Astrocyte of the spinal cord (primary cell): ENCODE results near the gene LGALS9B.
"Not testable (repeated sequence)": the region's sequence is repeated elsewhere in the genome, so short reads cannot be mapped to it uniquely, and the experiment has no call there.

Experiments used
- DNase-seq: peaks from one replicate; pipeline ENCODE4 v3.0.0; 2011; ENCODE audit warnings: low read depth, low spot score
- H3K4me3 ChIP-seq: 2 replicates; pipeline ENCODE4 v1.5.1; 2011; ENCODE audit warnings: low read depth, mild to moderate bottlenecking, low read length, moderate library complexity
- in situ Hi-C: cut with HindIII; loops from 2 replicates; pipeline ENCODE4 v1.10.0; 2017; ENCODE audit warnings: low sequenced_read_pairs

Gene LGALS9B

DNA sequence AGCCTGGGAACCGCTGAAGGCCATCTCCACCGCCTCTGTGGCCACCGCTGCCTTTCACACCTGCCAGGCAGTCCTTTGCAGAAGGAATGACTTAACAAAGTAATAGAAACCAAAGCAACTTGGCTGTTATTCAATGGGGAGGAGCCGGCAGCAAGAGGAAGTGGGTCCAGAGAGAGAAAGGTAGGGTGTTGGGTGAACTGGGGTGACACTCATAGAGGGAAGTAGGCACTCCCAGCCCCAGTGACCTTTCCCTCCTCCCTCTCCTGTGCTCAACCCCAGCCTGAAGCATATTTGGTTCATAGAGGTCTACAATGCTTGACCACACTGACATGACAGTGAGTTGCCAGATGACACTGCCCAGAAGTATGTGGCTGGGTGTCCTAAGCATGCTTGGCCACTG, at the start of gene LGALS9B:
Gene LGALS9B (minus strand): TSS at position 93 of the 400 bp plus-strand sequence. CDS start 69 bp downstream, at position 24.
- DNase-seq, in situ Hi-C loops, H3K4me3 ChIP-seq: not testable (repeated sequence)

DNA sequence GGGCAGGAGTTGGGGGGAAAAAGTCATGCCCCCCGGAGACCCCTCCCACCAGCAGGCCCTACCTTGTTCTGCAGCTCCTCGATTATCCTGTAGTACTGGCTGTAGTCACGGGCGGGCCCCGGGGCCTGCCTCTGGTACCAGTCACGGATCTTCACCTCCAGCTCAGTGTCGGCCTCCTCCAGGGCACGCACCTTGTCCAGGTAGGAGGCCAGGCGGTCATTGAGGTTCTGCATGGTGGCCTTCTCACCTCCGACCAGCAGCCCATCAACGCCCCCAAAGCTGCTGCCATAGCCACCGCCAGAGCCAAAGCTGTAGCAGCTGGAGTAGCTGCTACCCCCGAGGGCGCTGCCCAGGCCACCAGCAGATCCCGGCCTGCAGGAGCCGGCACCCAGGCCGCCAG, 49.6 kb upstream of the LGALS9B start:
- H3K4me3 ChIP-seq, in situ Hi-C loops, DNase-seq: not testable (repeated sequence)

DNA sequence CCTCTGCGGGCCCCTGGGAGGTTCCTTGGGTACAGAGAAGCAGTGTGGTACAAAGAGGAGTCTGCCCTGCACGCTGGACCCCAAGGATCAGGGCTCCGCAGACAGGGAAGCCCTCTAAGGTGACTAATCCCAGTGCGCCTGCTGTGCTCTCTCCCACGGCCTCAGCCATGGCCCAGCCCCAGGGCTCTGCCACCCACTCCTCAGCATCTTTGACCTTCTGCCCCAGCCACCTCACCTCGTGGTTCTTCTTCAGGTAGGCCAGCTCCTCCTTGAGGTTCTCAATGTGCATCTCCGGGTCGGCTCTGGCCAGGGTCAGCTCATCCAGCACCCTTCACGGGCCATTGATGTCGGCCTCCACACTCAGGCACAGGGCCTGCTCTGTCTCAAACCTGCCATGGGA, 47.8 kb upstream of the LGALS9B start:
- H3K4me3 ChIP-seq, DNase-seq, in situ Hi-C loops: not testable (repeated sequence)

DNA sequence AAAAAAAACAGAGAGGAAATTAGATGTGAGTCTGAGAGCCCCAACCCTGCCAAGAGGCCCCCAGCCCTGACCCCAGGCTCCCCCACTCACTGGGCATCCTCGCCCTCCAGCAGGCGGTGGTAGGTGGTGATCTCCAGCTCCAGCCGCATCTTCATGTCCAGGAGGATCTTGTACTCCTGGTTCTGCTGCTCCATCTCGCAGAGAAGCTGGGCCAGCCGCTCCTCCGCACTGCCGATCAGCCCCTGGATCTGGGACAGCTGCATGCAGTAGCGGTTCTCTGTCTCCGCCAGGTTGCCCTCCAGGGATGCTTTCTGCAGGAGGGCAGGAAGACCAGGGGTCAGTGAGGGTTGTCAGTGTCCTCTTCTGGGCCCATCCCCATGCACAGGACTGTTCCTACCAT, 46.2 kb upstream of the LGALS9B start:
- in situ Hi-C loops, DNase-seq, H3K4me3 ChIP-seq: not testable (repeated sequence)

DNA sequence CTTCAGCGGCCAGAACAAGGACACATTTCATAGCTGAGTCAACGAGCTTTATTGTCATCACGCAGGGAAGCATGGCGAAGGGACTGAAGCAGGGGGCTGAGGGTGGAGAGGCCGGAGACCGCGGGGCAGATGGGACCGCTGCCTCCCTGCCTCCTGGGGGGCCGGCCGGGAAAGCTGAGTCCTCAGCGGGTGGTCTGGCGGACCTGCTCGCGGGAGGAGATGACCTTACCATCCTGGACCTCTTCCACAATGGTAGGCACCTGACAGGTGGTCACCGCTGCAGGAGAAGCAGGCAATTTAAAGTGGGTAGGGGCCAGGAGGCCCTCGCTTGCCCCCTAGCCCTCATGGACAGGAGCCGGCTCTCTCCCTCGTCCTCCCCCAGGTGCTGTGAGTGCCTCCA, 45.0 kb upstream of the LGALS9B start:
- DNase-seq, H3K4me3 ChIP-seq, in situ Hi-C loops: not testable (repeated sequence)

DNA sequence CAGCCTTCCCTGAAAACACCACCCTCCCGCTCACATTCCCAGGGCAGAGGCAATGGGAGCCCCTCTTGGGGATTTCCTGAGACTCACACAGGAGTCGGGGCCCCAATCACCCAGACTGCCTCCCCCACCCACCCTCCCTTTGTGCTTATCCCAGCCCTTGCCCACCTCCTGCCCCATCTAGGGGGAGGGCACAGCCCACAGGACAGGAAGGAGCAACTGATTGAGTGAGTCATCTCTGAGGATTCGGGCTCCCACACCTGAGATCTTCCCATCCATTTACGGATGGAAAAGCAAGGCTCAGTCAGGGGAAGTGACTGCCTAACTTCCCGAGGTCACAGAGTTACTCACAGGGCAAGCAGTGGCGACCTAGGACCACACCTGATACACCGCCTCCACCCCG, 44.4 kb upstream of the LGALS9B start:
- DNase-seq, in situ Hi-C loops, H3K4me3 ChIP-seq: not testable (repeated sequence)

DNA sequence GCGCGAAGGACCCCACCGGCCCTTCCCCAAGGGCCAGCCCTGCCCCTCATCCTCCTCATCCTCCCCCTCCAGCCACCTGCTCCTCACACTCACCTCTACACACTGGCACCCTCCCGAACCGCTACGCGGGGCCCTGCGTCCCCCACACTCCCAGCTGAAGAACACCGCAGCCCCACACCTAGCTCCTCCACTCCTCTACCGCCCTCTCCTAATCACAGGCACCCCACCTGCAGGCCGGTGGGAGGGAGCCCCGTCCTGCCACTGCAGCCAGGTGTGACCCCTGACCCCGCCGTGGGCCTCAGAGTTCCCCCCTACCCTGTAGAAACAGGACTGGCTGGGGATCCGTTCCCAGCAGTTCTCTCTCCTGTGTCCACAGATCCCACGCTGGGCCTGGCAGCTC, 38.0 kb upstream of the LGALS9B start:
- in situ Hi-C loops, DNase-seq, H3K4me3 ChIP-seq: not testable (repeated sequence)

DNA sequence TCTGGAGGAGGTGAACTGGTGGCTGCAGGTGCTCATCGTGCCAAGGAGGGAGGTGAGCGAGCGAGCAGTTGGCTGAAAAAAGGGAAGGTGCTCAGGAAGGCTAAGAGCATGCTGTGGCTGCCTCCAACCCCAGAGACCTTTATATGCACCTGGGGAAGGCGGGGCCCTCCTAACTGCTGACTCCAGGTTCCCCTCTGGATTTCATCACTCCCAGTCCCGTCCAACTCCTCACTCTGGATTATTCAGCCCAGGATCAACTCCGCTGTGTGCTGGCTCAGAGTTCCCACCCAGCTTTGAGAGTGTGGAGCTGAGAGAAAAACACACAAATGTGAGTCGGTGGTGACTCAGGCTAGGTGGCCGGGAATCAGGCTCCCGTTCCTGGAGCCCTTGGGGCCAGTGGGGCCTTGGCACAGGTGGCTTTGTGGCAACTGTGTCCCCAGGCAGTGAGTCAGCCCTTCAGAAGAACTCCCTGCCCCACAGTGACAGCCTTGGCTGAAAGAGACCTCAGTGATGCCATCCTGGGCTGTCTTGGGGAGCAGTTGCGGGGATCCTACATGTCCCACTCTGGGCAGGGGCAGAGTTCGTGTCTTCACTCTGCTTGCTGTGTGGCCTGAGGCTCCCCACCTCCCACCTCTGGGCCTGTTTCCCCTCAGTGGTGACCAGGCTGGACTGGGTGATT, 37.2 kb upstream of the LGALS9B start:
- DNase-seq, H3K4me3 ChIP-seq, in situ Hi-C loops: not testable (repeated sequence)

DNA sequence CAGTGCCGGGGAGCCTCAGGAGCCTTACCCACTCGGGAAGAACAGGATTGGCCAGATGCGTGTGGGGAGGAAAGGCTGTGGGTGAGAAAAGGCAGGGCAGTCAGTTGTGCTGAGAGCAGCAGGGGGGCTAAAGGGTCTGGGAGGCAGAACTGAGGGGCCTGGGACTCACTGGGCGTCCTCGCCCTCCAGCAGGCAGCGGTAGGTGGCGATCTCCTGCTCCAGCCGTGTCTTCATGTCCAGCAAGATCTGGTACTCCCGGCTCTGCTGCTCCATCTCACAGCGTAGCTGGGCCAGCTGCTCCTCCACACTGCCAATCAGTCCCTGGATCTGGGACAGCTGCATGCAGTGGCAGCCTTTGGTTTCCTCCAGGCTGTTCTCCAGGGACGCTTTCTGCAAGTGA, 34.6 kb upstream of the LGALS9B start:
- in situ Hi-C loops, DNase-seq, H3K4me3 ChIP-seq: not testable (repeated sequence)

DNA sequence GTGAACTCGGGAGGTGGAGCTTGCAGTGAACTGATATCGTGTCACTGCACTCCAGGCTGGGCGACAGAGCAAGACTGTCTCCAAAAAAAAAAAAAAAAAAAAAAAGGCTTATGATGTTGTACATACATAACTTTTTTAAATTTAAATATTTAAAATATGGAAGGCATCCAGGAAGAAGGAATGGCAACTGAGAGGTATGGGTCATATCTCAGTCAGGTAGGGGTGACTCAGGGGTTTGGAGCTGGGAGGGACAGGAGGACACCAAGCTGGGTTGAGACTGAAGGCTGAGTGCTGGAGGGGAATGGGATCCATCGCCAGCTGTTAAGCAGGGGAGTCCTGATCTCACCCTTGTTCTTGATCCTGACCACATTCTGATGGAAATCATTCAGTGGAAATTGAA, 33.0 kb upstream of the LGALS9B start:
- H3K4me3 ChIP-seq, DNase-seq, in situ Hi-C loops: not testable (repeated sequence)

DNA sequence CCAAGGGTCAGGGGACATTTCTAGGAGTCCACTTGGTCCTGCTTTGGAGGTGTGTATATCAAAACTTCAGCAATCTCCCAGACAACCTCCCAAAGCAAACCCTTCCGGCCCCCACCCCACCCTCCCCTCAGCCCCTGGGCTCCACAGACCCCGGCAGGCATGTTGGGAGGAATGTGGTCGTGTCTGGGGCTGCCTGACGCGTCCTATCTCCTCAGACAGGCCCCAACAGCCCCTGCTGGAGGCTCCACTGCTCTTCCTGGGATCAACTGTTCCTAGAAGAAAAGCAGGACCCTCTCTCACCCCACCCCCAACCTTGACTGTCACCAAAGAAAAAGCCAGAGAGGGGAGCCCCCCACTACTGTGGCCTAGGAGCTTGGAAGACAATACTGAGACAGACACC, 28.1 kb upstream of the LGALS9B start:
- in situ Hi-C loops, DNase-seq, H3K4me3 ChIP-seq: not testable (repeated sequence)

DNA sequence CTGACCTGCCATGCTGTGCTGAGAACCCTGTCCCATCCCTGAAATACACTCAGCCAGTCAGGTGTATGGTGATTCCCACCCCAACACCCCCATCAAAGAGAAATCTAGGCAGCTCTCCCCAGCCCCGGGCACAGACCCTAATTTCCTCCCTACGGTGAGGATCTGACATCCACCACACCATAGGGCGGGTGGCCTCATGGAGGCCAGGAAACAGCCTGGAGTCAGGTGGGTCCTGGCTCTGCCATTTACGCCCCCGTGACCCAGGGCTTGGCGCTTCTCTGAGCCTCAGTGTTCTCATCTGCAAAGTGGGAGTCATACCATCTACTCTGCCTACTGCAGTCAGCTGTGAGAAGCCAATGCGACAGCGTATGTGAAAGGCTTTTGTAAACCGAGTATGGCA, 27.4 kb upstream of the LGALS9B start:
- H3K4me3 ChIP-seq, in situ Hi-C loops, DNase-seq: not testable (repeated sequence)

DNA sequence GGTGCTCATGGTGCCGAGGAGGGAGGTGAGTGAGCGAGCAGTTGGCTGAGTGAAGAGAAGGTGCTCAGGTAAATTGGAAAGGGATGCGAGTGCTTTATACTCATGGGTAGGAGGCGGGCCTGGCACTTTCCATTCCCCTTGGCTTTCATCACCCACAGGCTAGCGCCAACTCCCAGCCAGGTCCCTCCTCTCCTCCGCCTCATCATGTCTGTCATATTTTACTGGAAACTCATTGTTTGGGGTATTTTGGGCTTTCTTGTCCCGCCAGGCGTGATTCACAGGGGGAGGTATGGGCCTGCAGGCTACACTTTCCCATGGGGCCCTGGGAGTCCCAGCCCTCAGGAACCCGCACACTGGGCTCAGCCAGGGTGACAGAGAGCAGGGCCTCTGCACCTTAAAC, 26.8 kb upstream of the LGALS9B start:
- in situ Hi-C loops, DNase-seq, H3K4me3 ChIP-seq: not testable (repeated sequence)

DNA sequence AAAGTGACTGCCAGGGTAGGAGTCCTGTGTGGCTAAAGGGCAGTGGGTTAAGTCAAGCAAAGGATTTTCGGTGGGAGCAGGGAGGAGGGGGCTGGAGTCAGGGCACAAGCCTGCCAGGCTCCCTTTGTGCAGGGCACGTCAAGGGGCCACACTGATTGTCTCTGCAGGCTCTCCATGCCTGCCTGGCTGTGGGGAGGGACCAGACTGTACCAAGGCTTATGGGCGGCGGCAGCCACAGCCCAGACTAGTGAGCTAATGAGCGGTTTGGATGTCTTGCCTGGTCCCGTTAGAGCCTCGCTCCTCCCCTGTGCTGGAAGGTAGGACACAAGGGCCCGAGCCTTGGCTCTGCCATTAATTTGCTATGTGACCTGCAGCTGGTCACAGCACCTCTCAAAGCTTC, 25.6 kb upstream of the LGALS9B start:
- H3K4me3 ChIP-seq, in situ Hi-C loops, DNase-seq: not testable (repeated sequence)

DNA sequence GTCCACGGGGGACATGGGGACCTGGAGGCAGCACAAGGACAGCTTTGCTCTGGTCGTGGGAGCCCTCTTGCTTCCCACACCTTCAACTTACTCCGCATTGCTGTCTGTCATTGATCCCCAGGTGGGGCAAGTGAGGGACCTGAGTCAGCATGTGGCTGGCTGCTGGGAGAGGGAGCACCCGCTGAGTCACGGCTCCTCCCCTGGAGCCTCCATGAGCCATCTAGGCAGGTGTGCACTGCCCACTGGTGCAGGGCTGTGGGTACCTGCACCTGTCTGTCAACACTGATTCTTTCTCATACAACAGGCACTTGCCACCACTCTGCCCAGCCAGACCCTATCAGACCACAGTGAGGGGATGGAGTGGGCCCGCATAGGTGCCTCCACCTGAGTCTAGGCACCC, 24.8 kb upstream of the LGALS9B start:
- in situ Hi-C loops, DNase-seq, H3K4me3 ChIP-seq: not testable (repeated sequence)

DNA sequence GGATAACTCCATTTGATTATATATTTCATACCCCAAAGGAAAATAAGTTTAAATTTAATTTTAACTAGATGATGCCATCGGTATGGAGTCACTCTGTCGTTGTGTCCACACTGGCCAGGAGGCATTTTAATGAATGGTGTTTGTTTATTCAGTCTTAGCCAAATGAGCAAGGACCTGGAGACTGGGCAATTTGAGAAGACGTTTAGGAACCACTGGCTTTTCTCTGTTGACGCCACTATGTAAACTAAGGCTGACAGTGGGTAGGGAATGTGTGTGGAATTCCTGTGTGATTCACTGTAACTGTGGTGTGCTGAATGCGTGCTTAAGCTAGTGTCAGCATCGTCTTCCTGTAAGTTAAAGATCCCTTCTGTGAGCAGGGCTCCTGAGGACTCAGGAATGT, 17.6 kb upstream of the LGALS9B start:
- DNase-seq: peak; percentile 48
- H3K4me3 ChIP-seq, in situ Hi-C loops: not testable (repeated sequence)

DNA sequence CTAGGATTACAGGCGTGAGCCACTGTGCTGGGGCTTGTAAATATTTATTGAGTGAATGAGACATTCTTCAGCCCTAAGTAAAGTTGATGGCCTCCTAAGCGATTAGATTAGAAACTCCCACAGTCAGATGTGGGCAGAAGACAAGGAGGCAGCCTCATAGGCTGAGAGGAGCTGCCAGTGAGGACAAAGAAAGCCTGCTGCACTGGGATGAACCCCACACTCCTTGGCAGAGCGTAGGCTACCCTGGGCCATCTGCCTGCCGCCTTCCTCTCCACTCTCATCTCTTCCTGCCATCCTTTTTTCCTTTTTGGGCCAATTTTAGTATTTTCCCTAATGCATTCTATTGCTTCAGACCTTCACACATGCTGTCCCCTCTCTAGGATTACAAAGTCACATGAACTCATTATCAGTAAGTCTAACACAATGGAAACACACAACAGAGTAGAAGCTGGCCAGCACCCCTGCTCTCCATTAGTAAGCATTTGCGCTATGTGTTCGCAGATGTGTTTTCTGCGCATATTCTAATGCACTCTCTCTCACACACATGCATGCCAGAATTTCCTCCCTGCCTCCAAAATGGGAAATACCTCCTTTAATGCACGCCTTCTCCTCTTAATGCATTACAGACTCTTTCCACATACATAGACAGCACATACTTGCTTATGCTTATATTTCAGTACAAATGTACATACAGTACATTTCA, 12.7 kb upstream of the LGALS9B start:
- H3K4me3 ChIP-seq, in situ Hi-C loops, DNase-seq: not testable (repeated sequence)

DNA sequence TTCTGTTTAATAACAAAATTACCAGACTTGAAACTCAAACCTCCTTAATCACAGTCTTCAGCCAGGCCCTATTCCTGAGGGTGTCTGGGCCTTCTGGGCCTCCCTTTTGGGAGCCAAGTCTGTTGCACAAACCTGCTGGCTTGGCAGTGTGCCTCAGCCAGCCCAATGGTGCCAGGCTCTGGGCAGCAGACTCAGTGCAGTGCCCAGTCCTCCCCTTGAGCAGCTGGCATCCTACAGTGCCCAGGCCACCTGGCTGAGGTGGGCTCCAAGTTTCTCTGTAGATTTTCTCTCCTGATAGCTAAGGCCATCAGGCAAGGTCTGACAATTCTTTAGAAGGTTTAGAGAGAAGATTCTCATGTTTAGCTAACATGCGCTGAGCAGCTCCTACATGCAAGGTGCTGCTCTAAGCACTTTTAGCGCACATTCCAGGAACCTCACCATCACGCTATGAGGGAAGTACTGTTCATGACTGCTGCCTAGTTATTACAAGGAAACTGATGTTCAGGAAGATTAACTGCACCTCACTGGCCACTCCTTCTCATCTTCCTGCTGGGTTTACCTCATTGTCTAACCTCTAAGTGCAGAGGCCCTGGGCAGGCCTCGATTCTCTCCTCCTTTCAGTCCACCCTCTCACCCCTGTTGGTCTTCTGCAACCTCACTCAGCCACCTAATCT, 10.2 kb upstream of the LGALS9B start:
- DNase-seq, in situ Hi-C loops: not testable (repeated sequence)

More for the DNA sequence above, 10.2 kb upstream of the LGALS9B start:
- not testable (repeated sequence) for H3K4me3 ChIP-seq
